ENCODE data around the gene FHIT.

Gene FHIT

DNA sequence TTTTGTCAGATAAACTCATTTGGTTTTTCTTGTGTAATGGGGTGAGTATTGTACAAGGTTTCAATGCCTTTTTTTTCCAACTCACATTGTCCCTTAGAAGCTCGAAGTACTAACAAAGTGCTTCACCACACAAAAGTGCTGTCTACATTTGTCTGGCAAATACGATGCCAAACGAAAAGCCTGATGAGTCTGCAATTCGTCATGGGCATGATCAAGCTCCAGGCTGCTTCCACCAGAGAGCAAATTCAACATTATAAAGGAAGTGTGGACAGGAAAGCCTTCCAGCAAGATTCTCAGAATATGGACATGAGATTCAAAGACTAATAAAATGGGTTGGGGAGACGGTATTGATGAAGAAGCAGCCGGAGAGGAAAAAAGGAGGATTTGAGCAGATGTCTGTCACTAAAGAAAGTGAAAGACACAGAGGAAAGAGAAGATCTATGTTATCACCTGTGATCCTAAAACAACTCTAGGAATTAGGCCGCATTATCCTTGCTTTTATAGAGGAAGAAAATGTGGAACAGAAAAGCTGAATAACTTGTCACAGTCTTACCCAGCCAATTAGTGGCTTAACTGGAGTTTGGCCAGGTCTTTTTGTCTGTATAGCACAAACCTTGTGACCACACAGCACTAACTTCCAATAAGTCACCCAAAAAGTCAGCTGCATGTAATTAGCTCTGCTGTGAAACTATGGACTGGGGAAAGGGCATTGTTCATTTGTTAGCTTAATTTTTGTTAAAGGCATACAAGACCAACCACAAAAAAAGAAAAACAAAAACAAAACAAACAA is 494.8 kb downstream of the FHIT start:
- no peak for DNase-seq

DNA sequence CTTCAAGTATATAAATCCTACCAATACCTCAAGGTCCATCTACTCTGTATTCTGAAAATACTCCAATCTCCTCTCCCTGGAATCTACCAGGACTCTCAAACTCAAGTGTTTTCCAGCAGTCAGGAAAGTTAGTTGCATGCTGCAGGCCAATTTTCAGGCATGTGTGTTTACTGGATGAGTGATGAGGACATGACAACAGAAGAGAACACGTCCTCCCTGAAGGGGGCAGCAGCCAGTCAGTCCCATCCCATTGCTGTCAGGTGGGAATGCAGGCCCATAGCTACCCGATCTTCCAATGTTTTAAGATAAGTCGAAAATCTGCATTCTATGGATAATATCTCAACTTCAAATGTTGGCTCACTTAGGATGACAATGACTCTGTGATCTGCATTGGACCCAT is 496.2 kb downstream of the FHIT start:
- no peak for DNase-seq

DNA sequence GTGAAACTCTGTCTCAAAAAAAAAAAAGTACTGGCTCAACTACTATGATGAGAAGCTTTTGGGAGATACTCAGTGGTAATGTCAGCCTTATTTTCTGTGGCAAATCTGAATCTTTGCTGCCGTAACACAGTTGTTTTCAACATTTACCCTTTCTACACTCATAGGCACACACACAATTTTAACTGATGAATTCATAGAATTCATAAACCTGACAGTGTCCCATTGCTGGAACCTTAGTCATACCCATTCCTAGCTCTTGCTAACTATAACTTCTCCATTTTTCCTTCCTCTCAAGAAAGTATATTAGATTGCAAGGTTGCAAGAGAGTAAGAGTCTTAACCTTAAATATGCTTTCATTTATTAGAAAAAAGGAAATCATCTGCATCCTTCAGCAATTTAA is 496.6 kb downstream of the FHIT start:
- no peak for DNase-seq

DNA sequence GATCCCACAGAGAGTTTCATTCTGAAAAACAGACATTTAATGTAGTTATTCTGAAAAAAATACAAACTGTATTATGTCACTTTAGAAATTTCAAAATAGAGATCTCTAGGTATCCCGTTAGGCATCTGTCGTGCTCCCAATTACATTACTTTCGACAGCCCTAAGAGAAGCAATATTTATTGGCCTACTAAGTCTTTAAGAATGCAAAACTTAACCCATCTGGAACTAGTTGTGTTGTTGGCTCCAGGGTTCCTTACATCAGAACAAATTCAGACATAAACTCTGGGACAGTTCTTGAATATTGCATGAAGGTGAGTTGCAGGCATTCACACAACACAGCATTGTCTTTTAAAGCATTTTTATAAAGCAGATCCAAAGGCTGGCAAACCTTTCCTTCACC is 498.4 kb downstream of the FHIT start:
- DNase-seq: no peak

DNA sequence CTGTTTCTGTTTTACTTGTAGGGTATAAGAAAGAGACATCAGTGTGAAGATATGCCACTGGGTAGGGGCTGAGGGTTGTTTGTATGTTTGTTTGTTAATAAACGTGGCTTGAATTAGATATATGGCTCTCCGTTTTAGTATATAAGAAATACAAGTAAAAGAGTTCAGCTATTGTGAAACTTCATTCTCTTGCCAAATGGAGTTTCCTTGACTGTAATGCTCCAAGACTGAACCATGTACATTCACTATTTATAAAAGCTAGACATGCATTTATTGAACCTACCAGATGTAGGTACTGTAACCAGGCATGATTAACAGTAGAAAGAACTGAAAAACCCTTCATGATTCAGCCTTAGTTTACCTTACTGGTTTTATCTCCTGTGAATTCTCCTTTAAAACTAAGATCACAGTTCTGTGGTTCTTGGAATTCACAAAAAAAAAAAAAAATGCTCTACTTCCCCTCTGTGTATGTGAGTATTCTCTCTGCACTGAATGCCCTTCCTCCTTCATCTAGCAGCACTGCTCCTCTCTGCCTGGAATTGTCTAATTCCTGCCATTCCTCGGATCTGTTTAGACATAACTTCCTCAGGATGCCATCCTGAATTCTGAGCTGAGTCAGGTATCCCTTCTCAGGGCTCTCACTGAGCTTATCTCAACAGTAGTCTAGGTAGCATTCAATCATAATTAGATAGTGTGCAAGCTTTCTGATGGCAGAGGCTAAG is 504.4 kb downstream of the FHIT start:
- DNase-seq: no peak

DNA sequence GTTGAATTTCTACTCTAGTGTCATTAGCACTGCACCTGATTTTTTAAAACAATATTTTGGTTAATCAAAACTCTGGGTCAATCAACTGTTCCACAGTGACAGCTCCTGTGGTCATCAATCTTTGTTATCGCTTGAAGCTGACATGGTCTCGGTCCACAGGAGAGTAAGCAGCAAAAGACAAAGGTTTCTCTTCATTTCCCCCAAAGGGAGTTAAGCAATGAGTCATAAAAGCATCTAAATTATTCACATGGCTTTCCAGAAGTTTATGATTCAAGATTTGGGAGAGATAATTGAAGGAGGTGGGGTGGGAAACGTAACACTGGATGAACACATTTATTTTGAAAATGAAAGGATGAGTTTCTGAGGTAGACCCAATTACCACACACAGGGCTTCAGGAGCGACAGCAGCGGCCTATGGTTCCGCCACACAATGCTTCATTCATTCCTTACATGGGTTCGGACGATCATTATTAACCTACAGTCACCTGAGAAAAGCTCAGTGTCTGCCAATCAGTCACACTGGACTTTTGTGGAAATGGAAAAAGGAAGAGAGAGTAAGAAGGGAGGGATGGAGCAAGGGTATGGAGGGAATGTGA is 505.1 kb downstream of the FHIT start:
- DNase-seq: no peak

DNA sequence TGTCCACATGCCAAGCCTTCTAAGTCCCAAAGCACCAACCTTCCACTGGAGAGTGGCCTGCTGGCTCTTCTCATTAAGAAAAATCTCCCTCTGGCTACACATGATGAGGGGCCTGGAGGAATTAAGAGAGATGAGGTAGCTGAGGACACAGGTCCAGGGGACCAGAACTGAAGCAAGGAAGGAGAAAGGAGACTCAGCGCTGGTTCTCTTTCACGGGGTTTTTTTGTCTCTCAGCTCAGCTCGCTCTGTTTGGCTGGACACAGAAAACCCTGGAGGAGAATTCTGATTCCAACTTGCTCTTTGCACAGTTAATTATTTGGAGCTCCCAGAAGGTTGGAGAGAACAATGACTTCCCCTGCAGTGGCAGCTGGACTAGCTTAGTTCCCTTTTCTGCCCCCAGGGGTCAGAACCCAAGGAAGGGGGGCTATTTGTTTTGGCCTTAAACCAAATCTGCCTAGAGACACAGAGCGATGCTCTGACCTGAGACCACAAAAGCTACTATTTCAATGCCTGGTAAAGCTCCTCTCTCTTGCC is 507.6 kb downstream of the FHIT start:
- no peak for DNase-seq

DNA sequence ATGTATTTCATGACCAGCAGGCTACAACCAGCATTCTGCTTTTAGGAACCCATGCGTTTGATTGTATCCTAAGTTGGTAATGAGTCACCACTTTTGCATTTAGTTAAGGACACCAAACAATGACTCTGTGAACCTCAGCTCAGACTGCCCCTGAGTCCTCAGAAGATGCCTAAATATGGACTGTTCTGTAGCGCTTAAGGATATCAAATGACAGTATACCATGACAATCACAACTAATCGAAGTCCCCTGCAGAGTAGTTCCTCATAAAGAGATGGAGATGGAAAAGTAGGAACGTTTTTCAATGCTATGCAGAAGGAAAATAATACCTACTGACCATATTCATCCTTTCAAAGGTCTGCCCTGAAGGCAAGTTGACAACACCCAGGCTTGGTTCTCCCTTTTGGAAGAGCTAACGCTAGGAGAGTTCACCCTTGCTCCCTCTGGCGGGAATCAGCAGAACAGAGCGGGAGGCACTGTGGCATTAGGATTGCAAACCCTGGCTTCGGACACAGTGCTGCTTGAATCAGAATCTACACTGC is 508.6 kb downstream of the FHIT start:
- no peak for DNase-seq

DNA sequence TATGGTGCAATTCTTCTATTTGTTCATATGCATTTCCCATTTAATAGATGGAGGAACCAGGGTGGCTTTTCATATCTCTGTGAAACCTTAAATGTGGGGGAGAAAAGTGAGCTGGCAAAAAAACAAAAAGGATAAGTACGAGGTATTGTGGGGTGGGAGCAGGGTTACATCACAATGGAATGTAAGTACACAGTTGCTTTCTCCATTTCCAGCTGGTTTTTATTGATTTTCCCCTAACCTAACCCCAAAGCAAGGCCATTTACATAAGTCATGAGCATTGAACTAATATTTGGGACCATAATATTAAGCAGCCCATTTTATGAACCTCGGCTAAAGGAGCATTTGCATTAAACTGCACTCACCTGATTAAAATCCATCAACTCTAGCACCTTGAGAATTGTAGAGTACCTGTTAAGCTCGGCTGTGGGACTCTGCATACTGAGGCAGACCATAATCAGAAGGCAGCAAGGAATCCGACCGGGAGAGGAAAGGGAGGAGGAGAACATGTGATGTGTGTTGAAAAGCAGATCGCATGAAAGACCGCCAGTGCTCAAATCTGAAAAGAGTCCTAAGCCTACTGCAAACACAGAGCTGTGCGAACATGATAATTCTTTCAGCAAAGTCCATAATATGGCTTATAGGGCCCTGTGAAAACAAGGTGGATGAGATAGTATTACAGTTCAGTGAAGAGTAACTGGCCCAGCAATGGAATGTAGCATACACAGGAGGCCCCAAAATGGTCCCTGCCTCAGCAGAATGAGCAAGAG is 513.4 kb downstream of the FHIT start:
- DNase-seq: no peak

DNA sequence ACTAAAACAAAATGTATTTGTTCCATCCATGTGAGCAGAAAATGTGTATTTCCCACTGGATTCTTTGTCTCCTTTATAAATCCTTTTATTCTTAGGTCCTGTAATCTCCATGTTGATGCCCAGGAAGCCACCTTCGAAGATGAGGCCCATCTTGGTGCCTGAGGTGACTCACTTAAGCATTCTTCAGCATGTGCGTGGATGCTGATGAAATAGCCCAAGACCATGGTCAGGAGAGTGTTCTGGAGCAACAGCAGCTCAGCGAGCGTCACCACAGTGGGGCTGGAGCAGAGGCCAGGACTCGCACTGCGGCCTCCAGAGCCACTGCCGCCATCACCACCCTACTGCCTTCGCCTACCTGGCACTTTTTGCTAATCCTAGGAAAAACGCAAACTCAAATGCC is 520.9 kb downstream of the FHIT start:
- no peak for DNase-seq

DNA sequence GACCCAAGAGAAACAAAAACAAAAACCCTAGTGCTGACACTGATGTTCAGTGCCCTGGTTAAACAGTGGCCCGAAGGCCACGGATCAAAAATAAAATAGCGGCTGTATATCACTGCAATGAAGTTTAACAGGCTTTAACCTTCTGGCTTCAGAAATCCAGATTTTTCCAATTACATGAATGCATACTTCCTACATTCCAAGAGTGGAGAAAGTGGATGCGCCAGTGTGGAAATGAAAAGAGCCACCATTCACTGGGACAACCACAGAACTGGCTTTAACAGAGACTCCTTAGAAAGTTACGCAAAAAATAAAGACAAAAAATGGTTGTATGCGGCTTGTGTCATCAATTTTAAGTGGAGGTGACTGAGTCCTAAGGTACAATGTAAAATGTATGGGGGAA is 522.2 kb downstream of the FHIT start:
- no peak for DNase-seq

DNA sequence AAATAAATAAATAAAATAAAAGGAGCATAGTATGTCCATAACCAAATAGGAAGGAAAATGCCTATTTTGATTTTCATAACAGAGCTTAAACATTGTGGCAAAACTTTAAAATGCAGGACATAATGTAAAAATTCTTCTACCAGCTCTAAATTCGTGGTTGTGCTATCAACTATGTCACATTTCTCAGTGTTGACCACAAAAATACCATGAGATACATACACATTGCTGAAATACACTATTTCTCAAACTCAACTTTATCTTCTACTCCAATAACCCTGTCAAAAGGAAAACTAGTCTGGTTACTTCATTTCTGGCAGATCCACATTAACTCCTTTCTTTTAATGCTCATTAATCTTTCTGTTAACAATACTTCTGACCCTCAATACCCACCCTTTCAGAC is 523.2 kb downstream of the FHIT start:
- no peak for DNase-seq

DNA sequence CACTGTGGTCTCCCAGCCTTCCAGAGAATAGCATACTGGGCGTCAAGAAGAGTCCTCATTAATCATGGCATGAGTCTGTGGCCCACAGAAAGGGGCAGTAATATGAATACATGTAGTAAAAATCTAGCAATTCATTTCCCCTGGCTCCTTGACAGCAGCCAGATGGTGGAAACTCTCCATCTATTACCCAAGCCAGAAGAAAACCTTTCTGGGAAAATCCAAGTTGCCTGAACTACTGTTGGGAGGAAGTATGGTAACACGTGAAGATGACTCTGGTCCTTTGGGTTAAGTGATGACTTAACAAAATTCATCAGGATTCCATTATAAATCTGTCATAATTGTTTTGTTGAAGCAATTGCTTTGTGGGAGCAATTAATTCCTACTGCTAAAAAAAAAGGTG is 530.5 kb downstream of the FHIT start:
- DNase-seq: no peak

DNA sequence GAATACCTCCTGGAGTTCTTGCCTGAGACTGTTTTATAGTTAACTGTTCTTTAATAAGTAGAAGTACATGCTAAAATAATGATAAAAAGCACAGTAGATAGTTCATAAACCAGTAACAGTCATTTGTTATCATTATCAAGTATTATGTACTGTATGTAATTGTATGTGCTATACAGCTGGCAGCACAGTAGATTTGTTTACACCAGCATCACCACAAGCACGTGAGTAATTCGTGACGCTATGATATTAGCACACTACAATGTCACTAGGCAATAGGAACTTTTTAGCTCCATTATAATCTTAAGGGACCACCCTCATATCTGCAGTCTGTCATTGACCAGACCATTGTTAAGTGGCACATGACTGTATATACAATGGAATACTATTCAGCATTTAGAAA is 534.7 kb downstream of the FHIT start:
- DNase-seq: no peak

DNA sequence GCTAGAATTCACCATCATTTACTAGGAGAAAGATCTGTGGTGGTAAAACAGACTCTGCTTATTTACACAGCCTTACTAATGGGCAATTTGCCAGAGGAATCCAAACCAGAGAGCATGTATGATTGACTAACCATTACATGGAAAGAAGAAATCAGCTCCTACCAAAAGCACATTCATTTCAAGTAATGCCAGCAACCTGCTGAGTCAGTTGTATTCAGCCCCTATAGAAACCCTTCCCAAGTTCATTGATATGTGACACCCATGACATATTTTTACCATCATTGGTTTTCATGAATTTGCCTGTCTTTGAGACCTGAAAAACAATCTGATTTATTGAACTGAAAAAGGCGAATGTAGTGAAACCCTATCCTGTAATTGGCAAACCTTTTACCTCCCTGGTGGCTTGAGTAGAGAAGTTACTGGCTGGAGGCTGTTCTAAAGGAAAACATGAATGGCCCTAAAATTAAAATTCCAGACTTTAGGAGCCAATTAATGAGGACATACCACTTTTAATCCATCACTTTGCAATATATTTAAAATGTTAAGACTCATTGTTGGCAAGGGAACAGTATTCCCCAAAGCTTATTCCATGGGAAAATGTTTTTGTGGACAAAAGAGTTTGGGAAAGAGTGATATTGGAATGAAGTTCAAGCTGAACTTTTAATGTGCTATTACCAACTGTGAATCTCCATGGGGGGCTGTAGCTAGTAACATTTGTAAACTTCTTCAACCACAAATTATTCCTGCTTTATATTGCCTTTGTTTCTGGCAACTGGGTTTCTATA is 542.9 kb downstream of the FHIT start:
- no peak for DNase-seq

DNA sequence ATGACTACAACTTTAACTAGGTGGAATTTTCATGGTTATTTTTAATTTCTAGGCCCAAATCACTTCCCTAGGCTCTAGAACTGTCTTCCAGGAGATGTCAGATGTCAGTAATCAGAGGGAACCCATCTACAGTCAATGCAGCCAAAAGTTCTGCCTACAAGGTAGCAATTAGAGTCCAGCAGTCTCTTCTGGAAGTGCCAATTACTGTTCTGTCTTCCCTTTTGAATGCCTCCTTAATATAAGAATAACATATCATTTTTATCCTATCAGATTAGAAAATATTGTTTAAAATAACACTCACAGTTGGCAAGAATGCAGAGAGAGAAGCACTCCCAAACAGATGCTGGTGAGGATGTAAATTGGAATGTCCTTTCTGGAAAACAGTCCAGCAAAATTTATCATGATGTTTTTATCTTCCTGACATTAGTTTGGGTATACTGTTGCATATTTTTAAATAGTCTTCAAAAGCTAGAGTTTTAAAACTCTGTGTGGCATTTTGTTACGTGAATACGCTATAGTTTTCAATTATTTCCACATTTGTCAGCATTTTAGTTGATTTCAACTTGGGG is 543.7 kb downstream of the FHIT start:
- DNase-seq: no peak

DNA sequence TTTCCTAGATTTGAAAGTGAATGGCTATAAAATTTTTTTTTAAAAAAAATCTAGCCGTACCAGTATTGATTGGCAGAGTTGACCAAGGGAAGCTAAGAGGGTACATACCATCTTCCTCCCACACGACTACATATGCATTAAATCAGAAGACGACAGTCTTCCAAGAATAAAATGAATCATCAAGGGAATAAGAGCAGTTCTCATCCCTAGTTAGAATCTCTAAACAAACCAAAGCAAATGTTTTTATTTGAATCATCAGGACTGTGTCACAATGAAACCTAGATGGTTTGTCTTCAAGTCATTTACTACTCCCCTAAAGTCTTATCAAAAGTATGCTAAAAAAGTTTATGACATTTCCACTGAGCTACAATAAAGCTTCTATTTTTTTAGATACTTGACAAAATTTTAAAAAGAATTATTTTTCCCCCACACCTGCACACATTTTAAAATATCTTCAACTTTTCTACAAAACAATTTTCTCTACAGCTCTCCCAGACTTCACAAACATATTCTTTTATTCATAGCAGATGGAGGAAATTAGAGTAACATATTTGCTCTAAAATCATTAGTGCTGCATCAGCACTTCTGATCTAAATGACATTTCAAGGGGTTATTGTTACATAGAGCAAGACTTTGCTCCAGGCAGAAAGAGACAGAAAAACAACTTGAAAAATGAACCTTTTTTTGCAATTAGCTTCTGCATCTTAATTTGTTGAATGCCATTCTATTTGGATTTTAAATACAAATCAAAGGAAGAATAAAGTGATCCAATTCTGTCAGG is 547.1 kb downstream of the FHIT start:
- DNase-seq: no peak

DNA sequence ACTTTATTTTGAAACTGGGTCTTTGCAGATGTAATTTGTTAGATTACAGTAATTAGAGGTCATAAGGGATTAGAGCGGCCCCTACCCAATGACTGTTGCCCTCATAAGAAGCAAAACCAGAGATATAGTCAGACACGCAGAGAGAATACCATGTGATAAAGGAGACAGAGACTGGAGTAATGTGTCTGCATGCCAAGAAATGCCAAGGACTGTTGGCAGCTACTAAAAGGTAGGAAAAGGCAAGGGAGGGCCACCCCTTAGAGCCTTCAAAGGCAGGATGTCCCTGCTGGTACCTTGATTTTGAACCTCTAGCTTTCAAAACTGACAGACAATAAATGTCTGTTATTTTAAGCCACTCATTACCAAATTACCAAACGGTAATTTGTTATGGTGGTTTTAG is 548.2 kb downstream of the FHIT start:
- no peak for DNase-seq

DNA sequence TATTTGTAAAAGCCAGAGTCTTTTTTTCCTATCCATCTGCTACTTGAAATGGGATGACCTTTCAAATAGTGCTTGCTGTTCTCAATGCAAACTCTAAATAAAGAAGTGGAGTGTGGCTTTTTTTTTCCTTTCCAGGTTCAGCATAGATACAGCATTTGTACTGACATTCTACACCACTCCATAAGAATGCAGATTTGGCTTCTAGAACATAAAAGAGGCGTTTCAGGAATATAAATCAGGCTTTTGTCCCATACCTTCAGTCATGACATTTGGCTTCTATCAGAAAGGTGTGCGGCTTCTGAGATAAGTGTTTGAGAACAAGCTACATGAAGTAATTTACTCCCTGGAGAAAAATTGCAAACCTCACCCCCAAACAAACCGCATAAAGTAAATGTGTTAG is 553.1 kb downstream of the FHIT start:
- no peak for DNase-seq

DNA sequence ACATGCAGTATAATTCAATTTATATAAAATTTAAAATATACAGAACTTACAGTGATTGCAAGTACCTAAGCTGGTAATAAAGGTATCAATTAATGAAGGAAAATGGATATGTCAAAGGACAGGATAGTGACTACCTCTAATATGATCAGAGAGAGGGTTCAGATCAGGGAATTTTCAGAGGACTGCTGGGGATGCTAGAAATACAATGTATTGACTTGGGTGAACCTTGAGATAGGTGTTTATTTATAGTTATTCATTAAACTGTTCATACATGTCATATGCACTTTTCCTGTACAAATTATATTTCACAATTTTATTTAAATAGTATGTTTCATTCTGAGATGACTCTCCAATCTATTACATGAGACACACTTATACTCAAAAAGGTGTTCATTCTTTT is 554.1 kb downstream of the FHIT start:
- DNase-seq: no peak
